ENCODE data around the gene SLC10A6. TPM values are rescaled to one million over a fixed set of nuclear protein-coding genes. Genes with fewer than 3 reads are reported as not detected.

The SLC10A6 gene
- 1 to 10 TPM in 1 of 4 donors, under 1 TPM in 1, not detected in 2; 0.15 to 1.1 TPM for polyA plus RNA-seq
- long read RNA-seq, donor 1 = 0 reads
- long read RNA-seq, donor 2 = 0 reads
- long read RNA-seq, donor 3 = 0 reads
- long read RNA-seq, donor 4 = 0 reads
- long read RNA-seq, donor 5 = 0 reads
- long read RNA-seq, donor 6 = 0 reads
- long read RNA-seq, donor 7 = 0 reads
- long read RNA-seq, donor 8 = 0 reads
- long read RNA-seq, donor 9 = 0 reads
- long read RNA-seq, donor 10 = 0 reads

GRCh38 chr4:86848732-86849619, at the start of gene SLC10A6:
Gene SLC10A6 (minus strand): TSS chr4:86849384. CDS start chr4:86849115, 269 bp downstream.
- peaks cover 0 to 5% (median 0%) of the 10 kb centered on the region in 3 donors for H3K27me3 ChIP-seq (ENCODE audit: control insufficient read depth in 3 of 3, insufficient read depth in 3 of 3, low read length in 3 of 3)
- FAIRE-seq (no peak), DNase-seq (no peak)
- peak within 1 kb of the TSS in 1 of 3 donors; percentile 38 for H3K27ac ChIP-seq (ENCODE audit: low read depth in 1 of 3, low read length in 2 of 3)
- H3K36me3 ChIP-seq (ENCODE audit: control insufficient read depth in 3 of 3, insufficient read depth in 2 of 3, low read depth in 1 of 3, low read length in 3 of 3) = no peaks in the 10 kb centered on the region
- no peaks in the 10 kb centered on the region for H3K4me1 ChIP-seq (ENCODE audit: control insufficient read depth in 3 of 3, insufficient read depth in 2 of 3, low read depth in 1 of 3, low read length in 2 of 3)
- no peaks in the 10 kb centered on the region for H3K9me3 ChIP-seq (ENCODE audit: control insufficient read depth in 2 of 2, insufficient read depth in 1 of 2, low read depth in 1 of 2, low read length in 1 of 2)
- WGBS, 3 donors = 78 to 87% (median 84%) methylated on average over 11 of the region's 11 CpGs
- H3K4me3 ChIP-seq (ENCODE audit: low read depth in 1 of 3, low read length in 3 of 3) = no peak within 1 kb of the TSS

GRCh38 chr4:86898562-86898961, 49.4 kb upstream of the SLC10A6 start:
- Histone ChIP-seq H3K4me1 (ENCODE audit: control insufficient read depth in 3 of 3, insufficient read depth in 2 of 3, low read depth in 1 of 3, low read length in 2 of 3) (no peaks in the 10 kb centered on the region), H3K36me3 (ENCODE audit: control insufficient read depth in 3 of 3, insufficient read depth in 2 of 3, low read depth in 1 of 3, low read length in 3 of 3) (no peaks in the 10 kb centered on the region), H3K27me3 (ENCODE audit: control insufficient read depth in 3 of 3, insufficient read depth in 3 of 3, low read length in 3 of 3) (no peaks in the 10 kb centered on the region), H3K4me3 (ENCODE audit: low read depth in 1 of 3, low read length in 3 of 3) (no peak overlapping the region), H3K27ac (ENCODE audit: low read depth in 1 of 3, low read length in 2 of 3) (no peak overlapping the region), H3K9me3 (ENCODE audit: control insufficient read depth in 2 of 2, insufficient read depth in 1 of 2, low read depth in 1 of 2, low read length in 1 of 2) (peaks cover 0 to 5% of the 10 kb centered on the region in 2 donors)
- no peak for DNase-seq
- no peak for FAIRE-seq
- WGBS, 3 donors = 84 to 91% (median 91%) methylated on average over 4 of the region's 4 CpGs

- Histone ChIP-seq H3K9me3 (ENCODE audit: control insufficient read depth in 2 of 2, insufficient read depth in 1 of 2, low read depth in 1 of 2, low read length in 1 of 2) (no peaks in the 10 kb centered on the region), H3K27ac (ENCODE audit: low read depth in 1 of 3, low read length in 2 of 3) (no peak overlapping the region), H3K27me3 (ENCODE audit: control insufficient read depth in 3 of 3, insufficient read depth in 3 of 3, low read length in 3 of 3) (no peaks in the 10 kb centered on the region), H3K4me3 (ENCODE audit: low read depth in 1 of 3, low read length in 3 of 3) (no peak overlapping the region), H3K36me3 (ENCODE audit: control insufficient read depth in 3 of 3, insufficient read depth in 2 of 3, low read depth in 1 of 3, low read length in 3 of 3) (no peaks in the 10 kb centered on the region), H3K4me1 (ENCODE audit: control insufficient read depth in 3 of 3, insufficient read depth in 2 of 3, low read depth in 1 of 3, low read length in 2 of 3) (no peaks in the 10 kb centered on the region)
- FAIRE-seq = no peak
- no peak for DNase-seq
- WGBS, 3 donors = 67 to 71% (median 70%) methylated on average over 4 of the region's 4 CpGs
These were observed 47.4 kb upstream of the SLC10A6 start for GRCh38 chr4:86896596-86896995.

- H3K4me1 ChIP-seq (ENCODE audit: control insufficient read depth in 3 of 3, insufficient read depth in 2 of 3, low read depth in 1 of 3, low read length in 2 of 3) = no peaks in the 10 kb centered on the region
- H3K9me3 ChIP-seq (ENCODE audit: control insufficient read depth in 2 of 2, insufficient read depth in 1 of 2, low read depth in 1 of 2, low read length in 1 of 2) = no peaks in the 10 kb centered on the region
- DNase-seq (peak; percentile 73 to 75), FAIRE-seq (no peak)
- no peaks in the 10 kb centered on the region for H3K27me3 ChIP-seq (ENCODE audit: control insufficient read depth in 3 of 3, insufficient read depth in 3 of 3, low read length in 3 of 3)
- no peak overlapping the region for H3K27ac ChIP-seq (ENCODE audit: low read depth in 1 of 3, low read length in 2 of 3)
- WGBS, 3 donors = 76 to 80% (median 76%) methylated on average over 6 of the region's 6 CpGs
- no peak overlapping the region for H3K4me3 ChIP-seq (ENCODE audit: low read depth in 1 of 3, low read length in 3 of 3)
- no peaks in the 10 kb centered on the region for H3K36me3 ChIP-seq (ENCODE audit: control insufficient read depth in 3 of 3, insufficient read depth in 2 of 3, low read depth in 1 of 3, low read length in 3 of 3)
These were observed 46.7 kb upstream of the SLC10A6 start for GRCh38 chr4:86895692-86896488.

- H3K27me3 ChIP-seq (ENCODE audit: control insufficient read depth in 3 of 3, insufficient read depth in 3 of 3, low read length in 3 of 3) = no peaks in the 10 kb centered on the region
- H3K4me1 ChIP-seq (ENCODE audit: control insufficient read depth in 3 of 3, insufficient read depth in 2 of 3, low read depth in 1 of 3, low read length in 2 of 3) = no peaks in the 10 kb centered on the region
- no peaks in the 10 kb centered on the region for H3K9me3 ChIP-seq (ENCODE audit: control insufficient read depth in 2 of 2, insufficient read depth in 1 of 2, low read depth in 1 of 2, low read length in 1 of 2)
- FAIRE-seq (no peak), DNase-seq (peak in 1 of 2 donors; percentile 10)
- H3K27ac ChIP-seq (ENCODE audit: low read depth in 1 of 3, low read length in 2 of 3) = no peak overlapping the region
- no peak overlapping the region for H3K4me3 ChIP-seq (ENCODE audit: low read depth in 1 of 3, low read length in 3 of 3)
- H3K36me3 ChIP-seq (ENCODE audit: control insufficient read depth in 3 of 3, insufficient read depth in 2 of 3, low read depth in 1 of 3, low read length in 3 of 3) = no peaks in the 10 kb centered on the region
These were observed 45.3 kb upstream of the SLC10A6 start for GRCh38 chr4:86894455-86894854.

GRCh38 chr4:86893136-86893535, 44.0 kb upstream of the SLC10A6 start:
- no peaks in the 10 kb centered on the region for H3K4me1 ChIP-seq (ENCODE audit: control insufficient read depth in 3 of 3, insufficient read depth in 2 of 3, low read depth in 1 of 3, low read length in 2 of 3)
- H3K27ac ChIP-seq (ENCODE audit: low read depth in 1 of 3, low read length in 2 of 3) = no peak overlapping the region
- no peaks in the 10 kb centered on the region for H3K36me3 ChIP-seq (ENCODE audit: control insufficient read depth in 3 of 3, insufficient read depth in 2 of 3, low read depth in 1 of 3, low read length in 3 of 3)
- H3K9me3 ChIP-seq (ENCODE audit: control insufficient read depth in 2 of 2, insufficient read depth in 1 of 2, low read depth in 1 of 2, low read length in 1 of 2) = no peaks in the 10 kb centered on the region
- H3K4me3 ChIP-seq (ENCODE audit: low read depth in 1 of 3, low read length in 3 of 3) = no peak overlapping the region
- WGBS, 3 donors = 85 to 91% (median 89%) methylated on average over 19 of the region's 19 CpGs
- no peak for DNase-seq
- no peak for FAIRE-seq
- H3K27me3 ChIP-seq (ENCODE audit: control insufficient read depth in 3 of 3, insufficient read depth in 3 of 3, low read length in 3 of 3) = no peaks in the 10 kb centered on the region

GRCh38 chr4:86892636-86892960, 43.4 kb upstream of the SLC10A6 start:
- H3K27ac ChIP-seq (ENCODE audit: low read depth in 1 of 3, low read length in 2 of 3) = no peak overlapping the region
- 11 to 14% (median 14%) methylated on average over 13 of the region's 13 CpGs for WGBS, 3 donors
- no peak for FAIRE-seq

More at GRCh38 chr4:86892636-86892960, 43.4 kb upstream of the SLC10A6 start:
- H3K4me1 ChIP-seq (ENCODE audit: control insufficient read depth in 3 of 3, insufficient read depth in 2 of 3, low read depth in 1 of 3, low read length in 2 of 3) = no peaks in the 10 kb centered on the region
- H3K36me3 ChIP-seq (ENCODE audit: control insufficient read depth in 3 of 3, insufficient read depth in 2 of 3, low read depth in 1 of 3, low read length in 3 of 3) = no peaks in the 10 kb centered on the region
- H3K9me3 ChIP-seq (ENCODE audit: control insufficient read depth in 2 of 2, insufficient read depth in 1 of 2, low read depth in 1 of 2, low read length in 1 of 2) = no peaks in the 10 kb centered on the region
- H3K27me3 ChIP-seq (ENCODE audit: control insufficient read depth in 3 of 3, insufficient read depth in 3 of 3, low read length in 3 of 3) = no peaks in the 10 kb centered on the region
- H3K4me3 ChIP-seq (ENCODE audit: low read depth in 1 of 3, low read length in 3 of 3) = peak overlapping the region in 2 of 3 donors; percentile 66 to 67
- DNase-seq = no peak

Measured in small intestine (tissue), 16 donors.